DND-41 (cell line): Measurements from ENCODE around the gene DHCR7.

Source experiments
- ATAC-seq: fragments of 200-7000 bp; cut with Tn5 transposase; 3 replicates; pipeline ENCODE4 v1.9.1; 2021; ENCODE audit warnings: low read depth; ENCODE audit not compliant: insufficient read depth
- DNase-seq: peaks from one replicate; pipeline ENCODE4 v3.0.0-alpha.2; 2020
- H2AFZ ChIP-seq: 2 replicates; pipeline ENCODE4 v1.6.0; 2012; ENCODE audit warnings: low read depth, low read length
- H3K27ac ChIP-seq: 2 replicates; pipeline ENCODE4 v1.5.1; 2012; ENCODE audit warnings: low read length, inconsistent platforms
- H3K27me3 ChIP-seq: fragments of 200-600 bp; sonication (generic); 2 replicates; pipeline ENCODE4 v1.6.0; 2012; ENCODE audit warnings: low read length, mild to moderate bottlenecking, inconsistent platforms; ENCODE audit not compliant: insufficient read depth, poor library complexity
- H3K36me3 ChIP-seq: 2 replicates; pipeline ENCODE4 v1.5.1; 2012; ENCODE audit warnings: low read length, inconsistent platforms; ENCODE audit not compliant: insufficient read depth
- H3K4me1 ChIP-seq: 2 replicates; pipeline ENCODE4 v1.5.1; 2012; ENCODE audit warnings: mild to moderate bottlenecking, low read length; ENCODE audit not compliant: insufficient read depth
- H3K4me2 ChIP-seq: 2 replicates; pipeline ENCODE4 v1.6.0; 2012; ENCODE audit warnings: mild to moderate bottlenecking, moderate library complexity, low read length, inconsistent platforms; ENCODE audit not compliant: insufficient read depth
- H3K4me3 ChIP-seq, 2 experiments: fragments of 200-600 bp in 1 of 2; shearing (Covaris generic) in 1 of 2; 2 replicates each; pipeline ENCODE4 v1.5.1; 2012 to 2016; ENCODE audit warnings: inconsistent platforms in 2 of 2, low read length in 2 of 2, mild to moderate bottlenecking in 2 of 2, low read depth in 1 of 2, moderate library complexity in 1 of 2
- H3K79me2 ChIP-seq: 2 replicates; pipeline ENCODE4 v1.6.0; 2012; ENCODE audit warnings: low read length, inconsistent platforms; ENCODE audit not compliant: insufficient read depth
- H3K9ac ChIP-seq: 2 replicates; pipeline ENCODE4 v1.6.0; 2012; ENCODE audit warnings: low read depth, mild to moderate bottlenecking, inconsistent platforms, low read length, moderate library complexity
- H3K9me3 ChIP-seq: 2 replicates; pipeline ENCODE4 v1.5.1; 2012; ENCODE audit warnings: low read length, moderate library complexity, mild to moderate bottlenecking, inconsistent platforms; ENCODE audit not compliant: insufficient read depth, severe bottlenecking
- H4K20me1 ChIP-seq: 2 replicates; pipeline ENCODE4 v1.6.0; 2012; ENCODE audit warnings: low read length; ENCODE audit not compliant: insufficient read depth
- CTCF ChIP-seq: IDR thresholded peaks from 2 replicates; pipeline ENCODE4 v1.5.1; 2012; ENCODE audit warnings: borderline replicate concordance, low read length, moderate library complexity, mild to moderate bottlenecking; ENCODE audit not compliant: poor library complexity, severe bottlenecking; ENCODE audit errors: extremely low read depth
- EZH2 ChIP-seq: IDR thresholded peaks from 3 replicates; pipeline ENCODE4 v1.6.1; 2012; ENCODE audit warnings: borderline replicate concordance, low read depth, mild to moderate bottlenecking, moderate library complexity, low read length, inconsistent platforms; ENCODE audit not compliant: severe bottlenecking

The DHCR7 gene

GRCh38 chr11:71467164-71467563 is 19.0 kb upstream of the DHCR7 start:
- Histone ChIP-seq H3K9ac (no peak overlapping the region), H4K20me1 (peaks cover 9% of the 10 kb centered on the region; the same call in 1 of the 2 replicates), H3K27me3 (no peaks in the 10 kb centered on the region), H3K9me3 (no peaks in the 10 kb centered on the region), H3K4me1 (no peaks in the 10 kb centered on the region), H3K4me3 (no peak overlapping the region), H3K4me2 (no peak overlapping the region), H3K27ac (no peak overlapping the region), H3K79me2 (no peaks in the 10 kb centered on the region), H2AFZ (no peak overlapping the region), H3K36me3 (peaks cover 51% of the 10 kb centered on the region)
- DNase-seq = no peak
- no peak for TF ChIP-seq EZH2
- TF ChIP-seq CTCF = no peak
- ATAC-seq = no peak

- H2AFZ ChIP-seq = no peak overlapping the region
- H3K79me2 ChIP-seq = no peaks in the 10 kb centered on the region
- H3K27ac ChIP-seq = no peak overlapping the region
- no peaks in the 10 kb centered on the region for H3K9me3 ChIP-seq
- peaks cover 9% of the 10 kb centered on the region; the same call in 1 of the 2 replicates for H4K20me1 ChIP-seq
- peaks cover 49% of the 10 kb centered on the region for H3K36me3 ChIP-seq
- no peaks in the 10 kb centered on the region for H3K4me1 ChIP-seq
- H3K4me2 ChIP-seq = no peak overlapping the region
- H3K9ac ChIP-seq = no peak overlapping the region
- no peak overlapping the region for H3K4me3 ChIP-seq
- no peaks in the 10 kb centered on the region for H3K27me3 ChIP-seq
- DNase-seq (no peak), ATAC-seq (no peak)
- no peak for TF ChIP-seq CTCF
- no peak for TF ChIP-seq EZH2
Measured at GRCh38 chr11:71466358-71466757, 18.2 kb upstream of the DHCR7 start.

GRCh38 chr11:71465054-71465453 is 16.9 kb upstream of the DHCR7 start:
- no peak overlapping the region for H3K4me2 ChIP-seq
- H3K36me3 ChIP-seq = peaks cover 60% of the 10 kb centered on the region
- H2AFZ ChIP-seq = no peak overlapping the region
- H3K9ac ChIP-seq = no peak overlapping the region
- H4K20me1 ChIP-seq = peaks cover 9% of the 10 kb centered on the region; the same call in 1 of the 2 replicates
- no peak overlapping the region for H3K27ac ChIP-seq
- no peaks in the 10 kb centered on the region for H3K9me3 ChIP-seq
- H3K4me3 ChIP-seq = no peak overlapping the region
- no peaks in the 10 kb centered on the region for H3K4me1 ChIP-seq
- H3K27me3 ChIP-seq = no peaks in the 10 kb centered on the region
- ATAC-seq = no peak
- TF ChIP-seq CTCF (no peak), EZH2 (no peak)
- H3K79me2 ChIP-seq = no peaks in the 10 kb centered on the region
- no peak for DNase-seq
